HG02678 (cell line): ENCODE results near the gene C19orf53.

Experiments used
- ATAC-seq: cut with Tn5 transposase; IDR thresholded peaks from one replicate; pipeline ENCODE4 v1.9.1; 2021; ENCODE audit warnings: mild to moderate bottlenecking, moderate library complexity; ENCODE audit not compliant: unreplicated experiment

Gene C19orf53

GRCh38 chr19:13825489-13826441 is 51.5 kb downstream of the C19orf53 start:
- no peak for ATAC-seq

- no peak for ATAC-seq
Measured at GRCh38 chr19:13826652-13827235, 52.5 kb downstream of the C19orf53 start.

- ATAC-seq: no peak
Measured at GRCh38 chr19:13827656-13828055, 53.4 kb downstream of the C19orf53 start.
